ENCODE measurements around the gene FGF2. TPM values are rescaled to one million over a fixed set of nuclear protein-coding genes. Genes with fewer than 3 reads are reported as not detected.
"Not testable (repeated sequence)": the region's sequence is repeated elsewhere in the genome, so short reads cannot be mapped to it uniquely, and the experiment has no call there.

FGF2 gene
- total and polyA plus RNA-seq, 2 experiments from 2014 or later = 3.2 to 3.4 TPM

DNA sequence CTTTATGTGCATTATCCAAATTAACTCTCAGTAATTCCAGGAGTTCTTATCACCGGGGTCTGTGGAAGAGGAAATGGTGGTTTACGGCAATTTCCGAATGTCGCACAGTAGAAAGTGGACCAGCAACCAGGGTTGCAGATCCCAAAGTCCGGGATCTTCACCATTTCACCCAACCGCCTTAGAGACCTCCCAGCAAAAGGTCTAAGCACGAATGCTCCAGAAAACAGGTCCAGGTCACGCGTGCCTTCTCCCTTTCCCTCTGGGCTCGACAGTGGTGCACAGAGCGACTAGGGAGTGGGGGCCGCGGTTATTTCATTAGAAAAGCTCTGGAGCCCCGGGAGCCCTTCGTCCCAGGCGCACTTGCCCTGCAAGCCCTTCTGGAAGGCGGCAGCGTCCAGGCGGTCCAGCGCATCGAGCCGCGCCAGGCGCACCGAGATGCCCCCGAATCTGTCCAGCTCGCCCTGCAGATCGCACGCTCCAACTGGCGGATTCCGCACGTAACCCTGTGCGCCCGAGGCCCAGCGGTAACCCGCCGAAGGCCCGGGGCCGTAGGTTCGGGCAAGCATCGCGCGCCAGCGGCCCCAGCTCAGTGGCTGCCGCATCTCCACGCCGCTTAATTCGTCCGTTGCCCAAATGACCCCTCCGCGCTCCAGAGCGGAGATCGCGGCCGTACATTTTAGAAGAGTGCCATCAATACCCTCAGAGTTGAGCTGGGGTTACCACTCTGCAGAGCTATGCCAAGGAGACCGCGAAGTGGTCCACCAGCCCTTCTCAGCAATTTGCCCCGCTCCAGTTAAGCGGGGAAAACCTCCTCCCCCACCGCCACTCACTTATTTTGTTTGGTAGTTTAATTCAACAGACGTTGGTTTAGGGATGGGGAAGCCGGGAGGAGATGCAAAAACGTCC is 95.6 kb downstream of the FGF2 start, which contains the start of gene NUDT6:
TSS of gene NUDT6 (minus strand) at position 627 of the 906 bp plus-strand sequence. CDS start at position 602, 25 bp downstream.
- no peaks in the 10 kb centered on the region for H3K9me3 ChIP-seq (ENCODE audit: low read depth)
- peak within 1 kb of the TSS; percentile 86 for H3K27ac ChIP-seq
- TF ChIP-seq, protein P1, sequence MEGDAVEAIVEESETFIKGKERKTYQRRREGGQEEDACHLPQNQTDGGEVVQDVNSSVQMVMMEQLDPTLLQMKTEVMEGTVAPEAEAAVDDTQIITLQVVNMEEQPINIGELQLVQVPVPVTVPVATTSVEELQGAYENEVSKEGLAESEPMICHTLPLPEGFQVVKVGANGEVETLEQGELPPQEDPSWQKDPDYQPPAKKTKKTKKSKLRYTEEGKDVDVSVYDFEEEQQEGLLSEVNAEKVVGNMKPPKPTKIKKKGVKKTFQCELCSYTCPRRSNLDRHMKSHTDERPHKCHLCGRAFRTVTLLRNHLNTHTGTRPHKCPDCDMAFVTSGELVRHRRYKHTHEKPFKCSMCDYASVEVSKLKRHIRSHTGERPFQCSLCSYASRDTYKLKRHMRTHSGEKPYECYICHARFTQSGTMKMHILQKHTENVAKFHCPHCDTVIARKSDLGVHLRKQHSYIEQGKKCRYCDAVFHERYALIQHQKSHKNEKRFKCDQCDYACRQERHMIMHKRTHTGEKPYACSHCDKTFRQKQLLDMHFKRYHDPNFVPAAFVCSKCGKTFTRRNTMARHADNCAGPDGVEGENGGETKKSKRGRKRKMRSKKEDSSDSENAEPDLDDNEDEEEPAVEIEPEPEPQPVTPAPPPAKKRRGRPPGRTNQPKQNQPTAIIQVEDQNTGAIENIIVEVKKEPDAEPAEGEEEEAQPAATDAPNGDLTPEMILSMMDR (IDR thresholded peaks at IDR 0.05; ENCODE audit: low read depth, low read length) = no peak
- H3K4me3 ChIP-seq = peak within 1 kb of the TSS; percentile 70
- H3K36me3 ChIP-seq = no peaks in the 10 kb centered on the region
- H3K27me3 ChIP-seq = no peaks in the 10 kb centered on the region
- DNase-seq (ENCODE audit: low read depth in 1 of 2, low spot score in 1 of 2) = peak; percentile 82 to 83
- peaks cover 6% of the 10 kb centered on the region for H3K4me1 ChIP-seq (ENCODE audit: low read depth)

DNA sequence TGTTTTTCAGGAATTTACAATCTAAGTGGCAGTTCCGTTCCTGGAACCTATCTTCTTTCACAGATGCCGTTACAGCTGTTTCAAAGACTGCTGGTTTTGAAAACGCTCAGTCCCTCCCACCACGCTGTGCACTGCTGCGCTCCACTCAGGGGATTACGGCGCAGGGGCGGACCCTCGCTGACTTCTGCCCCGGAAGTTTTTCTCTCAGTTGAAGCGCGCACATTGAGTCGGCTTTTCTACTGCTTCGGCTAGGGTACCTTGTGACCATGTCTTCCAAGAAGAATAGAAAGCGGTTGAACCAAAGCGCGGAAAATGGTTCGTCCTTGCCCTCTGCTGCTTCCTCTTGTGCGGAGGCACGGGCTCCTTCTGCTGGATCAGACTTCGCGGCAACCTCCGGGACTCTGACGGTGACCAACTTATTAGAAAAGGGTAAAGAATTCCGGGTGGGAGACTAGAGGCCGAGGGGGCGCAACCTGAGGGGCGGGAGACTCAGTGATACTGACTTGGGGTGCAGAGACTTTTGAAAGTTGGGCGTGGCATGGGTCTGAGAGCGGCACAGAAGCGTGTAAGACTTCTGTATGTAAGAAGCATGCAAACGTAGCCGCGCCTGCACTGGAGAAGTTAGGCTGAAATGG is 96.4 kb downstream of the FGF2 start:
- H3K9me3 ChIP-seq (ENCODE audit: low read depth) = no peaks in the 10 kb centered on the region
- DNase-seq (ENCODE audit: low read depth in 1 of 2, low spot score in 1 of 2) = peak; percentile 89 to 90
- peak overlapping the region; percentile 70 for H3K4me3 ChIP-seq
- peaks cover 6% of the 10 kb centered on the region for H3K4me1 ChIP-seq (ENCODE audit: low read depth)
- no peaks in the 10 kb centered on the region for H3K27me3 ChIP-seq
- H3K27ac ChIP-seq = peak overlapping the region; percentile 86
- H3K36me3 ChIP-seq = no peaks in the 10 kb centered on the region
- TF ChIP-seq, protein P1 (IDR thresholded peaks at IDR 0.05; ENCODE audit: low read depth, low read length) = no peak

DNA sequence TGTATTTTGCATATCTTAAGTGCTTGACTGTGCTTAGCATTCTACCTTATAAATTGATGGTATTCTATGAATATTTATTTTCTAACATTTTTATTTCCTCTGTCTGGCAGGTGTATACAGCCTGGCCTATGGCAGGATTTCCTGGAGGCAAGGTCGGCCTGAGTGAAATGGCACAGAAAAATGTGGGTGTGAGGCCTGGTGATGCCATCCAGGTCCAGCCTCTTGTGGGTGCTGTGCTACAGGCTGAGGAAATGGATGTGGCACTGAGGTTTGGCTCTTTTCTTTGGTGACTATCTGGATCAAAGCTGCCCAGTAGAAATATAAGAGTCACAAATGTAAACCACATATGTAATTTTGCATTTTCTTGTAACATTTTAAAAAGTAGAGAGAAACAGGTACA is 102.3 kb downstream of the FGF2 start:
- H3K4me3 ChIP-seq = no peak overlapping the region
- no peak for DNase-seq (ENCODE audit: low read depth in 1 of 2, low spot score in 1 of 2)
- no peaks in the 10 kb centered on the region for H3K27me3 ChIP-seq
- H3K27ac ChIP-seq = no peak overlapping the region
- peaks cover 3% of the 10 kb centered on the region for H3K4me1 ChIP-seq (ENCODE audit: low read depth)
- TF ChIP-seq, protein P1 (IDR thresholded peaks at IDR 0.05; ENCODE audit: low read depth, low read length) = no peak
- peaks cover 4% of the 10 kb centered on the region for H3K36me3 ChIP-seq
- H3K9me3 ChIP-seq (ENCODE audit: low read depth) = no peaks in the 10 kb centered on the region

DNA sequence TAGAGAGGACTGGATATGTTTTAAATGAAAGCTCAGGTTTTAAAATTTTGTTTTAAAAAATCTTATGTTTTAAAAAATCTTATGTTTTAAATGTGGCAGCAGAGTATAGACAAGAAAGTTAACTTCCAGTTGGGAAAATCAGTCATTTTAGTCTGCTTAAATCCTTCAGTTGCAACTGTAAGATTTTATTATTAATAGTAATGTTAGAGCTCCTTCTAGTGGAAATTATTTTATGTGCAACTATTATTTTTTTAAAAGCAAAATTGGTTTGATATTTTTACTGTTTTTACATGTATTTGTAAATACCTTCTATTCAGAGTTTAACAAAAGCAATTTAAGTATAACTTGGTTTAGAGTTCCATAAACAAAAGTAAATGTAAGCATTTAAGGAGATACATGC is 104.2 kb downstream of the FGF2 start:
- H3K27ac ChIP-seq = no peak overlapping the region
- H3K4me3 ChIP-seq = no peak overlapping the region
- H3K36me3 ChIP-seq = peaks cover 13% of the 10 kb centered on the region
- peak; percentile 5 to 40 for DNase-seq (ENCODE audit: low read depth in 1 of 2, low spot score in 1 of 2)
- TF ChIP-seq, protein P1 (IDR thresholded peaks at IDR 0.05; ENCODE audit: low read depth, low read length) = peak; percentile 44
- H3K27me3 ChIP-seq = no peaks in the 10 kb centered on the region
- no peaks in the 10 kb centered on the region for H3K4me1 ChIP-seq (ENCODE audit: low read depth)
- H3K9me3 ChIP-seq (ENCODE audit: low read depth) = no peaks in the 10 kb centered on the region

DNA sequence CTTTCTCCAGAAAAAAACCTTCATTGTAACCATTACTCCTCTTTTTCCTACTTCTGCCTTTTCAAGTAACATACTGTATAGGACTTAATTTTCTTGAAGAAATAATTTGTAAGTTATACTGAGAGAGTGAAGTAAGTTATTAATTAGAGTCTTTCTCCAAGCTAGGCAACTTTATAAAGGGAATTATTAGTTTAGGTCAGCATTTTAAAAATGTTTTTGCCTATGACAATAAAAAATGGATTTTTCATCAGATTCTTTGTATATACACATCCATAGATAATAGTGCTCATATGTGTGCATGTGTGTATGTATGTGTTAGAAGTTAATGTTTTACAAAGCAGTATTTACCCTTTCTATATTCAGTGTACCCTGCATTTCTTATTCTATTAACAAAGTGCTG is 106.1 kb downstream of the FGF2 start:
- Histone ChIP-seq H3K4me1 (ENCODE audit: low read depth) (no peaks in the 10 kb centered on the region), H3K4me3 (no peak overlapping the region), H3K9me3 (ENCODE audit: low read depth) (no peaks in the 10 kb centered on the region), H3K36me3 (peaks cover 27% of the 10 kb centered on the region), H3K27me3 (no peaks in the 10 kb centered on the region), H3K27ac (no peak overlapping the region)
- TF ChIP-seq, protein P1 (IDR thresholded peaks at IDR 0.05; ENCODE audit: low read depth, low read length) = no peak
- DNase-seq (ENCODE audit: low read depth in 1 of 2, low spot score in 1 of 2) = no peak

DNA sequence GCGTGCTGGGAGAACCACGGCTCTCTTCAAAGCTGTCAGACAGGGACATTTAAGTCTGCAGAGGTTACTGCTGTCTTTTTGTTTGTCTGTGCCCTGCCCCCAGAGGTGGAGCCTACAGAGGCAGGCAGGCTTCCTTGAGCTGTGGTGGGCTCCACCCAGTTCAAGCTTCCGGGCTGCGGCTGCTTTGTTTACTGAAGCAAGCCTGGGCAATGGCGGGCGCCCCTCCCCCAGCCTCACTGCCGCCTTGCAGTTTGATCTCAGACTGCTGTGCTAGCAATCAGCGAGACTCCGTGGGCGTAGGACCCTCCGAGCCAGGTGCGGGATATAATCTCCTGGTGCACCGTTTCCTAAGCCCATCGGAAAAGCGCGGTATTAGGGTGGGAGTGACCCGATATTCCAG is 118.5 kb downstream of the FGF2 start:
- H3K9me3 ChIP-seq (ENCODE audit: low read depth); H3K4me3 ChIP-seq; H3K4me1 ChIP-seq (ENCODE audit: low read depth): not testable (repeated sequence)

More for the DNA sequence above, 118.5 kb downstream of the FGF2 start:
- H3K27me3 ChIP-seq; H3K27ac ChIP-seq; DNase-seq (ENCODE audit: low read depth in 1 of 2, low spot score in 1 of 2): not testable (repeated sequence)
- H3K36me3 ChIP-seq = peaks cover 11% of the 10 kb centered on the region
